Activated naive CD4-positive, alpha-beta T cell treated with Interleukin-2 at 50 U/mL for 16 hours (primary cell): ENCODE results near the gene TBL1X.
"Not testable (repeated sequence)": the region's sequence is repeated elsewhere in the genome, so short reads cannot be mapped to it uniquely, and the experiment has no call there.

Experiments used
- DNase-seq: peaks from one replicate; pipeline ENCODE4 v3.0.0-alpha.2; 2020

TBL1X gene

GRCh38 chrX:9464435-9465371, at the start of gene TBL1X:
Gene TBL1X, plus strand, starts transcription at chrX:9465058. Its CDS starts 188,529 bp downstream, at chrX:9653587.
- peak; percentile 60 for DNase-seq

DNA sequence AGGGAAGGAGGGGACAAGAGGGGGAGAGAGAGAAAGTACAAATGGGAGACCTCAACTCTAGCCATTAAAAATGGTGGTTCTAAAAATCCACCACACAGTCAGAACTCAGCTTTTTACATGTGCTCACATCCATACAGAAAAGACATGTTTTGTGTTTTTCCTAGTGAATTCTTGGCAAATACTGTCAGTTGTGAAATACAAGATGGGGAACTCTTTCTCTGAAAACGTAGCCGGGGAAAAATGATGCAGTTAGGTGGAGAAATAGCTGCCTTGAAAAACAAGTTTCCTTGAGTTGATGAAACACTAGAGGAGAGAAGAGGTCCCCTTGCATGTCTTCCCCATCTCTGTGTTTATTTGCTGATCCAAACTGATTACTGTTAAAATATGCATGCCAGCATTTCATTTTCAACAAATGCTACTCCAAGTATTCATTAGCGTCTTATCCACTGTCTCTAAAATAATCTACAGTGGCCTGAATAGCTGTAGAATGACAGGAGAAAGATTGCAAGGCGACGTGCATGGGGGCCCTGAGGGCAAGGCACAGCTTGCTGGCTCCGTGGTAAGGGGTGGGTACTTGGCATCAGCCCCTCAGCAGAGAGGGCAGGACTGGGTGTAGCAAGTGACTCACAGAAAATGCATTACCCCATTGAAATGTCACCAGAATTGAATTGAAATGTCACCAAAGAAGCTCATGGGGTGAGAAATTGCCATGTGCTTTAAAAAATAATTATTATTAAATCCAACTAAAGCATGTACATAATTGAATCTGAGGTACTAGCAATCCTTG, 48.1 kb upstream of the TBL1X start:
- no peak for DNase-seq

GRCh38 chrX:9418262-9418661, 46.6 kb upstream of the TBL1X start:
- no peak for DNase-seq

GRCh38 chrX:9420275-9421265, 44.3 kb upstream of the TBL1X start:
- DNase-seq = no peak

DNA sequence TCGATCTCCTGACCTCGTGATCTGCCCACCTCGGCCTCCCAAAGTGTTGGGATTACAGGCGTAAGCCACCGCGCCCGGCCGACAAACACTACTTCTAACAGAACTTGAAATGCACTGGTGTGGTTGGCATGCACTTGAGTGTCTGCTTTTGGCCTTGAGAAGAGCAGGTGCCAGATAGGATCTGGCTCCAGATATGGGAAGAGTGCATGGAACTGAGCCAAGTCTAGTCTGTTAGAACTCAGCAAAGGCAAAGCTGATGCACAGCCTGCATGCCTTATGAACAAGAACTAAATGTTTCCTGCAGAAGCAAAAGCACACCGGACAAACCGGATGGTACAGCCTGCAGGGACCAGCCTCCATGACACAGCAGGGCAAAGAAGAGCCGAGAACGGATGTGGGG, 35.1 kb upstream of the TBL1X start:
- no peak for DNase-seq

GRCh38 chrX:9430346-9430921, 34.4 kb upstream of the TBL1X start:
- DNase-seq = no peak

DNA sequence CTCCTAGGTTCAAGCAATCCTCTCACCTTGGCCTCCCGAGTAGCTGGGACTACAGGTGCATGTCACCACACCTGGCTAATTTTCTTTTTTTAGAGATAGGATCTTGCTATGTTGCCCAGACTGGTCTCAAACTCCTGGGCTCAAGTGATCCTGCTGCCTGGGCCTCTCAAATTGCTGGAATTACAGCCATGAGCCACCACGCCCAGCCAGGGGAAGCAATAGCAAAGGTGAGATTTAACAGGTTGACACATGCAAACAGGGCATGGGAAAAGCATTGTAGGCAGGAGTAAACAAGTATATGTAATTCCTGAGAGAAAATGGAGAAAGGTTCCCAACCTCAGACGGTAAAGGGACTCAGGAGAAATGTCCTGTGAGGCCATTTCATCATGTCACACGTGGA, 33.6 kb upstream of the TBL1X start:
- DNase-seq = no peak

DNA sequence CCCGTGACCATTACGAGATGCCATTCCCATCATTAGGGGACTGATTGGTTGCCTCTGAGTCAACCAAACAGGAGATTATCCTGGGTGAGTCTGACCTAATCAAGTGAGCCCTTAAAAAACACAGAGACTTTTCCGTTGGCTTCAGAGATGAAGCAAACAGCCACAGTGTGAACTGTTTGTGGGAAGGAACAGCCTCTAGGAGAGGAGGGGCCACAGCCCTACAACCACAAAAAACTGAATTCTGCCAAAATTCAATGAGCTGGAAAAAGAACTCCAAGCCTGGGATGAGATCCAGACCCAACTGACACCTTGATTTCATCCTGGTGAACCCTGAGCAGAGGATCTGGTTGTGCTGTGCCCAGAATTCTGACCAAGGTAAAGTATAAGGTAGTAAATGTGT, 31.3 kb upstream of the TBL1X start:
- DNase-seq = no peak

DNA sequence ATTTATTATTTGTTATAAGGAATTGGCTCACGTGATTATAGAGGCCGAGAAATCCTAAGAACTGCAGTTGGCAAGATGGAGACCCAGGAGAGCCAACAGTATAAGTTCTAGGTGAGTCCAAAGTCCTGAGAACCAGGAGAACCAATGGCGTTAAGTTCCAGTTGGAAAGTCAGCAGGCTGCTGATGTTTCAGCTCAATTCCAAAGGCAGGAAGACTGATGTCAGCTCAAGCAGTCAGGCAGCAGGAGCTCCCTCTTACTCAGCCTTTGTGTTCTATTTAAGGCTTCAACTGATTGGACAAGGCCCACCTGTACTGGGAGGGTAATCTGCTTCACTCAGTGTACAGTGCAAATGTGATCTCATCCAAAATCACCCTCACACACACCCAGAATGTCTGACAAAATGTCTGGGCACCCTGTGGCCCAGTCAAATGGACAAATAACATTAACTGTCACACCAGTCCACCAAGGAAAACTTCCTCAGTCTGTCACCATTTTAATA, 30.8 kb upstream of the TBL1X start:
- DNase-seq = no peak

DNA sequence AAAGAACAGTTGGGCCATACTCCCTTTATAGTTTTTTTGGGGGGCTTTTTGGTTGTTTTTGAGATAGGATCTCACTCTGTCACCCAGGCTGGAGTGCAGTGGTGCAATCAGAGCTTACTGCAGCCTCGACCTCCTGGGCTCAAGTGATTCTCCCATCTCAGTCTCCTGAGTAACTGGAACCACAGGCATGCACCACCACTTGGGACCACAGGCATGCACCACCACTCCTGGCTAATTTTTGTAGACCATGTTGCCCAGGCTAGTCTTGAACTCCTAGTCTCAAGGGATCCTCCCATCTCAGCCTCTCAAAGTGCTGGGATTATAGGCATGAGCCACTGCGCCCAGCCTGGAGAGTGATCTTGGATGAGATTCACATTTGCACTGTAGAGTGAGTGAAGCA, 29.8 kb upstream of the TBL1X start:
- not testable (repeated sequence) for DNase-seq

DNA sequence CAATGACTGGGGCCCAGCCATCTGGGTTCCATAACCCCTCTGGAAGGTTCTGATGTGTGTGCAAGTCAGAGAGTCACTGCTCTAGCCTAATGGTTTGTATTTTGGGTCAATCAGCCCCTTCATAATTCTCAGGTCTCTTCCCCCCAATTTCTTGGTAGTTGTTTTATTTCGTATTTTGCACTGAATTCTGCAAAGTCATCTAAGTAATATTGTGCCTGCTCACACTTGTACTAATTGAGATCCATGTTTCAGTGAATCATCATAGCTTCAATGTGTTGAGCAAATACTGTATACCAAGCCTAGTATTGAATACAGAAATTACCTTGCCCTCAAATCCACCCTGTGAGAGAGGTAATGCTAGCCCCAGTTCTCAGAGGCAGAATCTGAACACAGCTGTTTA, 28.0 kb upstream of the TBL1X start:
- DNase-seq = no peak

DNA sequence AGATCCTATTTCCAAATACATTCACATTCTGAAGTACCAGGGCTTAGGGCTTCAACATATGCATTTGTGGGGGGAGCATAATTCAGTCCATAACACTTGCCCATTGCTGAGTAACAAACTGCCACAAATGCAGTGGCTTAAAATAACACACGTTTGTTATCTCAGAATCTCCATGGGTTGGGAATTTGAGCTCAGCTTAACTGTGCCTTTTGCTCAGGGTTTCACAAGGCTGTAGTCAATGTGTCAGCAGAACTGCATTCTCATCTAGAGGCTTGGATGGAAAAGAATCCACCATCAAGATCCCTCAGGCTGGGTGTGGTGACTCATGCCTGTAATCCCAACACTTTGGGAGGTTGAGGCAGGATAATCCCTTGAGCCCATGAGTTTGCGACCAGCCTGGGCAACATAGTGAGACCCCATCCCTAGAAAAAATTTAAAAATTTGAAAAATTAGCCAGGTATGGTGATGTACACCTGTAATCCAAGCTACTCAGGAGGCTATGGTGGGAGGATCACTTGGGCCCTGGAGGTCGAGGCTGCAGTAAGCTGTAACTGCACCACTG, 25.8 kb upstream of the TBL1X start:
- DNase-seq = no peak

- DNase-seq = no peak
Observed at GRCh38 chrX:9440116-9440844, 24.6 kb upstream of the TBL1X start.

DNA sequence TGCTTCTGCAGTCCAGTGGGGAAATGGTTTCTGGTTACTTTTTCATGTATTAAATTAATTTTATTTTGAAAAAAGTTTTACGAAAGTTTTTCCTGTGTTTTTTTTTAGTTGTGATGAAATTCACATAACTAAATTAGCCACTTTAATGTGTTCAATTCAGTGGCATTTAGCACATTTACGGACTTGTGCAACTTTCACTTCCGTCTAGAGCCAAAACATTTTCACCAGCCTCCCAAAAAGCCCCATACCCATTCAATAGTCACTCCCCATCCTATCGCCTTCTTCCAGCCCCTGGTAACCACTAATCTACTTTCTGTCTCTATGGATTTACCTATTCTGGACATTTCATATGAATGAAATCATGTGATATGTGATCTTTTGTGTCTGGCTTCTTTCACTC, 22.8 kb upstream of the TBL1X start:
- DNase-seq = no peak

DNA sequence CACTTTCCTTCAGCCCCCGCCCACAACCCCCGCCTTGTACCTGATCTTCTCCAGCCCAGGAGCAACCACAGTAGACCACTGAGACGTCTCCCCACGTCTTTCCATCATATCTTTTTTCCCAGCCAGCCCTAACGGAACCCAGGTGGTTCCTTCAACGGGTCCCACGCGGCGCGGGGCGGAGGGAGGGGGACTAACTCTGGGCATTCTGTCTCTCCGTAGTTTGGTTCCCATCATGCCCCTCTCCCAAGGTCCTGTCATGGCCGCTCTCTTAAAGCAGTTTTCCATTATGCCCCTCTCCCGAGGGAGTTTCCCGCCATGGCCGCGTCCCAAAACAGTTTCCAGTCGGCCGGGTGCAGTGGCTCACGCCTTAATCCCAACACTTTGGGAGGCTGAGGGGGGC, 21.5 kb upstream of the TBL1X start:
- DNase-seq = no peak

DNA sequence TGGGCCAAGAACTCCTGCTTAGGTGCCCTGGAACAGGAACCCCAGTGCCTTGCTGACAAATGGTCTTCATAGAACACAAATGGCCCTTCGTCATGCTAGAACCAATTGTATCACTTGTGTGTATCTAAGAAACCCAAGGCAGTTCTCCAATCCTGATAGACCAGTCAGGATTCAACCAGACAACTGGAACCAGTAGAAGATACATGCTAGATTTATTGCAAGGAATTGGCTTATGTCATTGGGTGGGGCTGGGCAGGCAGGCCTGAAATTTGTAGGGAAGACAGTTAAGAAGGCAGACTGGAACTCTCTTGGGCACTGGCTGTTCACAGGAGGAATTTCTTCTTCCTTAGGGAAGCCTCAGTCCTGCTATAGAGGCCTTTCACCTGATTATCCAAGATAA, 17.0 kb upstream of the TBL1X start:
- no peak for DNase-seq

GRCh38 chrX:9456250-9457074, 8.4 kb upstream of the TBL1X start:
- DNase-seq = peak; percentile 29

DNA sequence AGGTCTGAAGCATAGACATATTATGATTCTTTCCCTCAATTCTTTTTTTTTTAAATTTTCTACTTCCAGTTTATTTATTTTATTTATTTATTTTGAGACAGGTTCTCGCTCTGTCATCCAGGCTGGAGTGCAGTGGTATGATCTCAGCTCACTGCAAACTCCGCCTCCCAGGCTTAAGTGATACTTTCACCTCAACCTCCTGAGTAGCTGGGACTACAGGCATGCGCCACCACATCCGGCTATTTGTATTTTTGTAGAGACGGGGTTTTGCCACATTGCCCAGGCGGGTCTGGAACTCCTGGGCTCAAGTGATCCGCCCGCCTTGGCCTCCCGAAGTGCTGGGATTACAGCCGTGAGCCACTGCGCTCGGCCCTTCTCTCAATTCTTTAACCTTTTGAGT, 6.8 kb upstream of the TBL1X start:
- not testable (repeated sequence) for DNase-seq

GRCh38 chrX:9458516-9459078, 6.3 kb upstream of the TBL1X start:
- DNase-seq = no peak
